GM10266 (cell line): Measurements from ENCODE around the gene MCF2L.

Source experiments
- DNase-seq: peaks from one replicate; pipeline ENCODE4 v3.0.0; 2012; ENCODE audit errors: extremely low spot score
- TF ChIP-seq, protein P1 (sequence below): IDR thresholded peaks from 2 replicates; pipeline ENCODE4 v1.5.1; 2012; ENCODE audit warnings: mild to moderate bottlenecking, low read depth; ENCODE audit not compliant: control insufficient read depth, insufficient read depth; ENCODE audit errors: missing control alignments

Gene MCF2L

GRCh38 chr13:112972867-112973576 lies 4.0 kb downstream of the MCF2L start:
- TF ChIP-seq, protein P1, sequence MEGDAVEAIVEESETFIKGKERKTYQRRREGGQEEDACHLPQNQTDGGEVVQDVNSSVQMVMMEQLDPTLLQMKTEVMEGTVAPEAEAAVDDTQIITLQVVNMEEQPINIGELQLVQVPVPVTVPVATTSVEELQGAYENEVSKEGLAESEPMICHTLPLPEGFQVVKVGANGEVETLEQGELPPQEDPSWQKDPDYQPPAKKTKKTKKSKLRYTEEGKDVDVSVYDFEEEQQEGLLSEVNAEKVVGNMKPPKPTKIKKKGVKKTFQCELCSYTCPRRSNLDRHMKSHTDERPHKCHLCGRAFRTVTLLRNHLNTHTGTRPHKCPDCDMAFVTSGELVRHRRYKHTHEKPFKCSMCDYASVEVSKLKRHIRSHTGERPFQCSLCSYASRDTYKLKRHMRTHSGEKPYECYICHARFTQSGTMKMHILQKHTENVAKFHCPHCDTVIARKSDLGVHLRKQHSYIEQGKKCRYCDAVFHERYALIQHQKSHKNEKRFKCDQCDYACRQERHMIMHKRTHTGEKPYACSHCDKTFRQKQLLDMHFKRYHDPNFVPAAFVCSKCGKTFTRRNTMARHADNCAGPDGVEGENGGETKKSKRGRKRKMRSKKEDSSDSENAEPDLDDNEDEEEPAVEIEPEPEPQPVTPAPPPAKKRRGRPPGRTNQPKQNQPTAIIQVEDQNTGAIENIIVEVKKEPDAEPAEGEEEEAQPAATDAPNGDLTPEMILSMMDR: no peak
- no peak for DNase-seq

DNA sequence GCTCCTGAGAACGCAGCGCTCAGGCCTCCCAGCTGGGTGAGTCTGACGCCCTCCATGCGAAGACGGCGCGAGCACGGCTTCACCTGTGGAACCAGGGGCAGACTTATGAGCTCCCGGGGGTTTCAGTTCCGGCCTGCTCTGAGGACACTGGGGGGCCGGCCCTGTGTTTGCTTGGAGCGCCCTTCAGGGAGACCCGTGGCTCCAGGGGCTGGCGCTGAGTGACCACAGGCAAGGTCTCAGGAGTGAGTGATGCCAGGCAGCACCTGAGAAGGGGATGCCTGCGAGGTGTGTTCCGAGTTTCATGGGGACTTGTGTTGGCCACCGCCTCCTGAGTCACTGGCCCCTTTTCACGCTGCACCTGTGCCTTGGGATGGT lies 4.5 kb downstream of the MCF2L start:
- no peak for DNase-seq
- TF ChIP-seq, protein P1: no peak

GRCh38 chr13:112974125-112974524 lies 5.1 kb downstream of the MCF2L start:
- DNase-seq: no peak
- TF ChIP-seq, protein P1: no peak

DNA sequence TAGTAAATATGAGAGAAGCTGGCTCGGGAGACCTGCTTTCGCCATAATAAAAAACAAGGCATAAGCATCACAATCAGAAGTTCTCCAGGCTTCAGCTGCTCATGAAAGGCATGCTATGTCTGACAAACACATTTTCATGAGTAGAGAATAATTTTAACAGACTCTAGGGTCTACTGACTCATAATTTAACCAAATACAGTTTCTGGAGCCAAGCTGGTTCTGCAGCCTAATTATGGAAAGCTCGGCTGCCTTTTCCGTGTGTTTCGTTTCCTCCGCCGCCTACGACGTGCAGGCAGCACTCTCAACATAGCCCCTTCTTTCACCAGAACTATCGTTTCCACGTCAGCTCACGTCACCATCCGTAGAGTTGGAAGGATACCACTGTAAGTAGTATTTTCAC lies 5.7 kb downstream of the MCF2L start:
- TF ChIP-seq, protein P1: no peak
- DNase-seq: no peak

GRCh38 chr13:112975401-112975939 lies 6.5 kb downstream of the MCF2L start:
- no peak for DNase-seq

GRCh38 chr13:112976526-112976925 lies 7.5 kb downstream of the MCF2L start:
- no peak for DNase-seq
- TF ChIP-seq, protein P1: no peak

More at GRCh38 chr13:112975401-112975939, 6.5 kb downstream of the MCF2L start:
- TF ChIP-seq, protein P1: no peak

DNA sequence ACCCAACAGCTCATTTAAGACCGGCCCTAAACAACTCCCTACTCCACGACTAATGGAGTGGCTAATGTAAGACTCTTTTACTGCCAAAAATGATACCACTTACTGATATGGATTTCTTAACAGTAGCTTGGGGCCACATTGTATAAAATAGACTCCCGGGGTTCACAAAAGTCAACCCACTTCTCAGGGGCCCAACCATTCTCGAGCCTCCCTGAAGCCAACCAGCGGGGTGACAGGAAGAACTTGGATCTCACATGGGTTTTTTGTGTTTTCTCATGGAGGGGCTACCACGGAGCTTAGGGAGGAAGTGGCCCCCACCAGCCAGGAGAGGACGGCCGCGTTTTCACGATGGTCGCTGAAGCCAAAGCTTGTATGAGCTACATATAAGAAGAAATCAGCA lies 8.1 kb downstream of the MCF2L start:
- TF ChIP-seq, protein P1: no peak
- DNase-seq: no peak
